Measurements from ENCODE around the gene UNC5CL. TPM values are rescaled to one million over a fixed set of nuclear protein-coding genes. Genes with fewer than 3 reads are reported as not detected.

Gene UNC5CL
- total RNA-seq, 1 experiment from 2014 or later = 0.41 TPM

DNA sequence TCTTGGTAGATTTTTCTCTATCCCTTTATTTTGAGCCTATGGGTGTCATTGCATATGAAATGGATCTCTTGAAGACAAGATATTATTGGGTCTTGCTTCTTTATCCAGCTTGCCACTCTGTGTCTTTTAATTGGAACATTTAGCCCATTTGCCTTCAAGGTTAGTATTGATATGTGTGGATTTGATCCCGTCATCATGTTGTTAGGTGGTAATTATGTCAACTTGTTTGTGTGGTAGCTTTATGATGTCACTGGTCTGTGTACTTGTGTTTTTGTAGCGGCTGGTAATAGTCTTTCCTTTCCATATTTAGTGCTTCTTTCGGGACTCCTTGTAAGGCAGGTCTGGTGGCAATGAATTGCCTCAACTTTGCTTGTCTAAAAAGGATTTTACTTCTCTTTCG lies 61.9 kb downstream of the UNC5CL start:
- intact Hi-C loops (cut with micrococcal nuclease; ENCODE audit: unreplicated experiment) = no loop called here
- CTCF ChIA-PET = no interaction called here
- Histone ChIP-seq H3K36me3 (ENCODE audit: insufficient read depth, low read length, poor library complexity, severe bottlenecking) (no peaks in the 10 kb centered on the region), H3K4me3 (ENCODE audit: low read depth, low read length, poor library complexity, severe bottlenecking) (no peak overlapping the region), H3K4me1 (ENCODE audit: insufficient read depth, low read length, poor library complexity, severe bottlenecking) (no peaks in the 10 kb centered on the region), H3K27me3 (replicated peaks; ENCODE audit: insufficient read depth, low read depth, low read length, poor library complexity) (peaks cover 38% of the 10 kb centered on the region), H3K9me3 (ENCODE audit: low read depth, low read length, poor library complexity, severe bottlenecking) (no peaks in the 10 kb centered on the region), H3K27ac (ENCODE audit: low read depth, low read length, poor library complexity, severe bottlenecking) (no peak overlapping the region)
- POLR2A ChIA-PET (ENCODE audit: low non-redundant PET) = no interaction called here
- no TSS peak for BruUV-seq (replicated peaks)
- TF ChIP-seq CTCF (conservative IDR thresholded peaks at IDR 0.05; ENCODE audit: low read depth, low read length) (no peak), EZH2 (IDR thresholded peaks at IDR 0.05; ENCODE audit: borderline replicate concordance, low read depth, low read length, poor library complexity, severe bottlenecking) (no peak)
- DNase-seq (ENCODE audit: low spot score) = no peak

Other genes with a start within 250 kb of the UNC5CL start
- gene TSPO2, start 3.2 kb upstream of the UNC5CL start, total RNA-seq (2021) = not detected in 2 replicates
- gene APOBEC2, start 14.0 kb upstream of the UNC5CL start, total RNA-seq (2021) = not detected in 2 replicates
- gene OARD1, start 33.1 kb upstream of the UNC5CL start, total RNA-seq (2021) = 27.3 and 30.4 TPM in 2 replicates
- gene NFYA, start 33.8 kb upstream of the UNC5CL start, total RNA-seq (2021) = 38.8 and 45.4 TPM in 2 replicates
- gene TREML1, start 115.1 kb upstream of the UNC5CL start, total RNA-seq (2021) = not detected in 2 replicates
- not detected in 2 replicates for gene TREM2, start 123.9 kb upstream of the UNC5CL start, total RNA-seq (2021)
- not detected in 2 replicates for gene TREML2, start 161.9 kb upstream of the UNC5CL start, total RNA-seq (2021)
- not detected in 2 replicates for gene TREML4, start 189.1 kb upstream of the UNC5CL start, total RNA-seq (2021)
- not detected in 2 replicates for gene TREM1, start 247.5 kb upstream of the UNC5CL start, total RNA-seq (2021)